Stimulated activated CD8-positive, alpha-beta memory T cell treated with anti-CD3 and anti-CD28 coated beads, Interleukin-7, amount 100 ng/mL, for 4 hours (primary cell): ENCODE measurements around the gene SLCO2B1.

Experiments
- DNase-seq, 2 donors: peaks; one replicate each; pipeline ENCODE4 v3.0.0-alpha.2; 2020; ENCODE audit warnings: low read depth in 2 of 2

SLCO2B1 gene

DNA sequence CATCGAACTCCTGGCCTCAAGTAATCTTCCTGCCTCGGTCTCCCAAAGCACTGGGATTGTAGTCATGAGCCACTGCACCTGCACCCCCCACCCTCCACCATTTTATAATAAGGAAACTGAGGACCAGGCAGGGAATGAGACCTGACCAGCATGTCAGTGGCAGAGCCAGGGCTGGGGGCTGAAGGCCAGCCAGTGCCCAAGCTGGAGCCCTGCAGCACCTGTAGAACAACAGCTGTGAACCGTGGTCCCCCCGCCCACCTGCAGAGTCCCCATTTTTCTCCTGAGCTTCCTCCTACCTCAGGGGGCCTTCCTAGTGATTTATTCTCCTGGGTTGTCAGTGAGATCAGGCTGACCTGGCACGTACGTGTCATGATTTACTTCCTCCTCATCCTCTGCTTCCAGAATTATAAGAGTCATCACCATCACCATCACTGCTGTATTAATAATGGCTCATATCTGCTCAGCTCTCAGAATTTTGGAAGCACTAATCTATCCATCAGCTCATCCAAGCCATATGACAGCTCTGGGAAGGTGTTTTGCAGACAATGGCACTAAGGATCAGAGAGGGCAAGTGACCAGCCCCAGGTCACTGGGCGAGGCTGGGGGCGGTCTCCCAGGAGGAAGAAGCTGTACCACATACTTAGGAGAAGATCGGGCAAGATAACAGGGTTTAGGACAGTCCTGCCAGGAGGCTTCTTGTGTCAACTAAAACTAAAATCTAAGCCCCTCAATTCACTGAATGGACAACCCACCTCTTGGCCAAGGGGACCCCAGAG is 5.5 kb upstream of the SLCO2B1 start:
- no peak for DNase-seq

GRCh38 chr11:75145972-75146519 is 4.9 kb upstream of the SLCO2B1 start:
- DNase-seq, result no peak

GRCh38 chr11:75146711-75147110 is 4.2 kb upstream of the SLCO2B1 start:
- no peak for DNase-seq

DNA sequence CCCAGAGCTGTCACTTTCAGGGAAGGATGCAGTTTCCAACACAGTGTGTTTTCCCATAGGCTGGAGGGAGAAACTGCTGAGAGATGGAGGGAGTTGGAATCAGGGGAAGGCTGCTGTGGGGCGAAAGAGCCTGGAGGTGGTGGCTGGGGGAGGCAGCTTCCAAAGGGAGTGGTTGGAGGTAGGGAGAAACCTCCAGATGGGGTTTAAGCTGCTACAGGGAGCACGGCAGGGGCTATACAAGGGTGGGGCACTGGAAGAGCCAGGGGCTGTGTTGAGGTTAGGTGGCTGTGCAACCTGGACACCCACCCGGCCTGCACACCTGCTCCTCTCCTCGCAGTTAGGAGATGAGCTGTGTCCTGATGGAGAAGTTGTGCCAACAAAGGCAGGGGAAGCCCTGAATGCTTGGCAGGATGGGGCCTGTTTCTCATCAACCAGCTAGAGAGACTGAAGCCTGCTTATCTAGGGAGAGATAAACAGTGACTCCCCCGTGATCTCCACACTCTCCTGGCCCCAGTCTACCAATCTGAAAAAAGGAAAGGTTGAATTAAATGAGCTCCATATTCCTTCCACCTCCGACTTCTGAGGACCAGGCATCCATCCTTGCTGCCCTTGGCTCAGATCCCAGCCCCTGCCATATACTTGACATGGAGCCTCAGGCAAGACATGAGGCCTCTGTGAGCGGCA is 3.6 kb upstream of the SLCO2B1 start:
- DNase-seq, result no peak

GRCh38 chr11:75147875-75148263 is 3.0 kb upstream of the SLCO2B1 start:
- DNase-seq, result no peak

GRCh38 chr11:75148436-75148983 is 2.4 kb upstream of the SLCO2B1 start:
- no peak for DNase-seq

DNA sequence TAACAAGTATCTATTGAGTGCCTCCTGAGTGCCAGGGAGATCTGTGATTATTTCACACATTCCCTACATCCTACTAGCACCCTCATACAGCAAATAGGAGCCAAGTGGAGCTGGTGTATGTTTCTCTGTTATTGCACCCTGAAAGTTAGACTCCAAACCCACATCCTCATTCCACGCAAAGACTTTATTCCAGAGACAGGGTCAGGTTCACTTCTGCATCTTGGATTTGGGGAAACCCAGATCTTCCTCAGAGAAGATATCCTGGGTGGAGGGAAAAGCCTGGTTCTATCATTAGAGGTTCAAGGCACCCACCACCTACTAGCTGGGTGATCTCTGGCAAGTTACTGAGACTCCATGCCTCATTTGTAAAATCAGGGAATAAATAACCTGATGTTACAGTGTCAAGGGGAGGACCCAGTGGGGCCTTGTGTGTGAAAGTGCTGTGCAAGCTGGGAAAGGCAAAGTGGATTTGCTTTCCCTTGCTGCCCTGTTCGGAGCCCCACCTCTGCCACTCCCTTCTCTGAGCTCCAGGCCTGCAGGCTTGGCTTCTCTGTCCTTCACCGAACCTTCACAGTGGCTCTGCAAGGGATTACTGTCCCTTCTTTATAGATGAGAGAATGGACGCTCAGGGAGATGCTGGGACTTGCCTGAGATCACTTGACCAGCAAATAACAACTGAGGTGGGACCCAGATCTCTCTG is 991 bp upstream of the SLCO2B1 start:
- DNase-seq, result no peak

GRCh38 chr11:75151346-75152047 is 590 bp downstream of the SLCO2B1 start:
- DNase-seq, result no peak

- DNase-seq, result no peak
These were observed 1.2 kb downstream of the SLCO2B1 start for GRCh38 chr11:75152090-75152489.

GRCh38 chr11:75152651-75153427 is 1.9 kb downstream of the SLCO2B1 start:
- no peak for DNase-seq

DNA sequence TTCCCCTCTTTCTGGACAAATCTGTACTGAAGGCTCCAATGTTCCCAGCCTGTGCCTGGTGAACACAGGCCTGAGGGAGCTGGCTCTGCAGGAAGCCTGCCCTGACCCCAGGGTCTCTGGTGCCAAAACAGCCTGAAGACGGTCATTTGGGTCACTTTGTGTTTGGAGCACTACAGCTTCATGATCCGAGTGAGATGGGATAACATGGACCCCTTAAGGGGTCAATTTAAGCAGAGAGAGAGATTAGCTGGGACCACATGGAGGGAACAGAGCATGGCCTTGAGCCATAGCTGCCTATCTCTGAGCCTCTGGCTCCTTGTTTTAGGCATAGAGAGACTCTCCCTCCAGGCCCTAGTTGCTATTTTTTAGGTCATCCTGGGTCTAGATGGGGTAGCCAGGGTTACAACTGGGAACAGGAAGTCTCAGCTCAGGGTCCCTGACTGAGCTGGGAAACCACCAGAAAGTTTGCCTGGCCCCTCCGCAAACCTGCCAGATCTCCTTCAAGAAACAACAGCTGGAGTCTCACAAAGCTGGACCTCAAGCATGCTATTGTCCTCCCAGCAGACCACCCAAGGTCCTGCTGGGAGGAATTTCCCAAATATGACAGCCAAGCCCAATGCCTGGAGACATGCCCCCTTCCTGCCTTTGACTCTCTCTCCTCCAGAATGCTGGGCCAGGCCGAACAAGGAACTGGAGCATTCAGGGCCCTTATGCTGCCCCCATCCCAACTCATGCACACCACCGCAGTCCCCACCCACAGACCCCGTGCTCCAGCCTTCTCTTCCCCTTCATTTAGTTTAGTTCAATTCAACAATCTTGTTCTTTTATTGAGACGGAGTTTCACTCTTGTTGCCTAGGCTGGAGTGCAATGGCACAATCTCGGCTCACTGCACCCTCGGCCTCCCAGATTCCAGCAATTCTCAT is 4.0 kb downstream of the SLCO2B1 start:
- no peak for DNase-seq

DNA sequence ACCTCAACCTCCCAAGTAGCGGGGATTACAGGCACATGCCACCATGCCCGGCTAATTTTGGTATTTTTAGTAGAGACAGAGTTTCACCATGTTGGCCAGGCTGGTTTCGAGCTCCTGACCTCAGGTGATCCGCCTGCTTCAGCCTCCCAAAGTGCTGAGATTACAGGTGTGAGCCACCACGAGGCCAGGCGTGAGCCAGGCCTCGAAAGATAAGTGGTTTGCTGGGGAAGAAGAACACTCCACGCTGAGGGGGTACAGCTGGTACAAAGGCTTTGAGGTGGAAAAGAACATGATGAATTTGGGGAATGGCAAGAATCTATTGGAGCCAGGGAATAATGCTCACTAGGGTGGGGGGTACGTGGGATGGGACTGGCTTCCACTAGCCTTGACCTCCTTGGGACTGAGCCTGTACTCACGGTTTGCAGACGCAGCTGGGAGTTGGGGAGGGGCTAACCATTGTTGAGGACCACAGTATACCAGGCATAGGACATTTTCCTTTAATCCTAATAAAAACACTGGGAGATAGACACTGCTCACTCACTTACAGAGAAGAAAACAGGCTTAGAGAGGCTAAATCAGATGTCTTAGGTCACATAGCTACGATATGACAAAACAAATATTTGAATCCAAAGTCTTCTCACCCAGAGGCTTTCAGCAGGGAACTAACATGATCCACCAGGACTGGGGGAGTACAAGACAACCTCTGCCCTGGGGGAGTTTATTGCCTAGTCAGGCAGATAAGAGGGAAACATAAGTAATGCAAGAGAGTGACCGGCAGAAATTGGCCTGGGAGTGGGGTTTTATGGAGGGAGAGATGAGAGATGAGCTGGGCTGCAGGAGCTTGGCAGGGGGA is 4.9 kb downstream of the SLCO2B1 start:
- no peak for DNase-seq

- no peak for DNase-seq
These were observed 7.3 kb downstream of the SLCO2B1 start for GRCh38 chr11:75158241-75158640.

DNA sequence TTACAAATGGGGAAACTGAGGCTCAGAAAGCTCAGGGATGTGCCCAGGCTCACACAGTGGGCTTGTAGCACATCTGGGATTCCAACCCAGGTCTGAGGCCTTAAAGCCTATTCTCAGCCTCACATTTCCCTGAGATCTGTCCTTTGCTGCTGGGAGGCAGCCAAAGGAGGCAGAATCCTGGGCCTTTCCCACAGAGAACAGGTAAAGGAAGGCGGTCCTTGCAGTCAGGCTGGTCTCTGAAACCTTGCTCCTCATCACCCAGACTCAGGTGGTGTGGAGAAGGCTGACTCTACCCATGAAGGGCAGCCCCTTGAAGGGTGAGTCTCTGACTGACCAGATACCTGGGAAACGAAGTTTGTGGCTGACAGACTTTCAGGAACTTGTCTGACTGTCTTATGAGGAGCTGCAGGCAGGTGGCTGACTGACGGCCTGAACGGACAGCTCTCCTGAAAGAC is 7.8 kb downstream of the SLCO2B1 start:
- DNase-seq, result no peak

GRCh38 chr11:75159151-75159953 is 8.4 kb downstream of the SLCO2B1 start:
- DNase-seq, result no peak

- no peak for DNase-seq
These were observed 9.4 kb downstream of the SLCO2B1 start for GRCh38 chr11:75160220-75160757.

DNA sequence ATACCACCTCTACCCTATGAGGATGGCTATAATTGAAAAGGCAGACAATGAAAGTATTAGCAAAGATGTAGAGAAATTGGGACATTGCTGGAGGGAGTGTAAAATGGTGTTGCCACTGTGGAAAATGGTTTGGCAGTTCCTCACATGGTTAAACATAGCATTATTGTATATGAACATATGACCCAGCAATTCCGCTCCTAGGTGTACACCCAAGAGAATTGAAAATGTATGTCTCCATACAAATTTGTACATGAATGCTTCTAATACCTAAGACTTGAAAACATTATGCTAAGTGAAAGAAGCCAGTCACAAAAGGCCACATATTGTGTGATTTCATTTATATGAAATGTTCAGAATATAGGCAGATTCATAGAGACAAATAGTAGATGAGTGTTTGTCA is 10.0 kb downstream of the SLCO2B1 start:
- DNase-seq, result no peak
